H7 (cell line): ENCODE results near the gene SNAI1. TPM values are rescaled to one million over a fixed set of nuclear protein-coding genes. Genes with fewer than 3 reads are reported as not detected.
"Not testable (repeated sequence)": the region's sequence is repeated elsewhere in the genome, so short reads cannot be mapped to it uniquely, and the experiment has no call there.

ENCODE experiments used
- DNase-seq: peaks from one replicate; pipeline ENCODE4 v3.0.0; 2012
- H3K27me3 ChIP-seq: 2 replicates; pipeline ENCODE4 v1.6.0; 2011; ENCODE audit warnings: mild to moderate bottlenecking, low read length; ENCODE audit not compliant: control insufficient read depth, insufficient read depth
- H3K36me3 ChIP-seq: replicated peaks from 2 replicates; pipeline ENCODE4 v1.5.1; 2011; ENCODE audit warnings: low read length; ENCODE audit not compliant: control insufficient read depth, insufficient read depth
- H3K4me3 ChIP-seq: 2 replicates; pipeline ENCODE4 v1.5.1; 2011; ENCODE audit warnings: low read depth, mild to moderate bottlenecking, control low read depth, low read length, moderate library complexity; ENCODE audit not compliant: insufficient read depth
- total RNA-seq: library from RNA; depleted of rRNA; stranded (reverse); fragments of >200 nt; shearing (Covaris generic); gene quantifications from 2 replicates; pipeline ENCODE4 v1.2.3, GENCODE V29; 2014

Gene SNAI1
- total RNA-seq, 1 experiment from 2014 or later, result 9.4 TPM

DNA sequence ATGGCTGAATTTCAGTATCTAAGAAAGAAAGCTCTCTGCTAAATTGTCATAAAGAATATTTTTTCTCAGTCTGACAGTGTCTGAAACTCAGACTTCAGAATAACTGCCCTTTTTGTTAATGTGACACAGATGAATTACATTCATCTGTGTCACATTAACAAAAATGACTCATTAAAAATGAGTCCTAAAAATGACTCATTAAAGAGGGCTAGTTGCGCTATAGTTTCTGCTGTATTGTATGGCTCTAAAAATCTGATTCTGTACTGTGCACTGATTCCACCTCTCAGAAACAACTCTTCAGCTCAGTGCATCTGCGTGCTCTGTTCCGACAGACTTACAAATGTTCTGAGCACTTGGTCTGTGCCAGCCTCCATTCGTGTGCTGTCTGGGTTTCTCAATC lies 31.6 kb upstream of the SNAI1 start:
- H3K36me3 ChIP-seq, result peaks cover 50% of the 10 kb centered on the region
- no peak for DNase-seq
- no peak overlapping the region for H3K4me3 ChIP-seq

DNA sequence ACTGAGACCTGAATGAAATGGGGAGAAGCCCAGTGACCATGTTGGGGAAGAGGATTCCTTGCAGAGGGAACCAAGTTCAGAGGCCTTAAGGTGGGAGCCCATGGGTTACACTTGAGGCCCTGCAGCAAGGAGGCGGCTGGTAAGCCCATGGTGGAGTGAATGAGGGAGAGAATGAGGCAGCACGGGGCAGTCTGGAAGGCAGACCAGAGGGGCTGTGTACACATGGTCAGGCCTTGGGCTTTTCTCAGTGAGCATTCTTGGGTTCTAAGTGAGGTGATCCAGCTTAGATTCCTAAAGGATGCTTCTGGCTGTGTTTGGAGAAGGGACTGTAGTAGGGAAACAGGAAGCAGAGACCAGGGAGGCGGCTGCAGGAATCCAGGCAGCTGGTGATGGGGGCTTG lies 27.6 kb upstream of the SNAI1 start:
- DNase-seq, result no peak
- peaks cover 39% of the 10 kb centered on the region for H3K36me3 ChIP-seq
- no peak overlapping the region for H3K4me3 ChIP-seq

More for the DNA sequence above, 31.6 kb upstream of the SNAI1 start:
- no peaks in the 10 kb centered on the region for H3K27me3 ChIP-seq

DNA sequence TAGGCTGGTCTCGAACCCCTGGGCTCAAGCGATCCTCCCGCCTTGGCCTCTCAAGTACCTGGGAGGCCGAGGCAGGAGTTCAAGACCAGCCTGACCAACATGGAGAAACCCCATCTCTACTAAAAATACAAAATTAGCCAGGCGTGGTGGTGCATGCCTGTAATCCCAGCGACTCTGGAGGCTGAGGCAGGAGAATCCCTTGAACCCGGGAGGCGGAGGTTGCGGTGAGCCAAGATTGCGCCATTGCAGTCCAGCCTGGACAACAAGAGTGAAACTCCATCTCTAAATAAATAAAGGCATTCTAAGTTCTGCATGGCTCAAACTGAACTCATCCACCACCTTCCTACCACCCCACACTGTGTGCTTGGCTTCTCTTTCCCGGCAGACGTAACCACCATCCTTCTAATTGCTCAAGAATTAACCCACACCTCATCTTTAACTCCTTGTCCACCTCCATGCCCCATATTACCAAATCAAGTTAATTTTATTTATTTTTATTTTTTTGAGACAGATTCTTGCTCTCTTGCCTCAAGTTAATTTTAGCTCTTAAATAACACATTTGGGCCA lies 26.9 kb upstream of the SNAI1 start:
- DNase-seq, H3K27me3 ChIP-seq, H3K4me3 ChIP-seq: not testable (repeated sequence)
- peaks cover 34% of the 10 kb centered on the region for H3K36me3 ChIP-seq

More for the DNA sequence above, 27.6 kb upstream of the SNAI1 start:
- no peaks in the 10 kb centered on the region for H3K27me3 ChIP-seq

DNA sequence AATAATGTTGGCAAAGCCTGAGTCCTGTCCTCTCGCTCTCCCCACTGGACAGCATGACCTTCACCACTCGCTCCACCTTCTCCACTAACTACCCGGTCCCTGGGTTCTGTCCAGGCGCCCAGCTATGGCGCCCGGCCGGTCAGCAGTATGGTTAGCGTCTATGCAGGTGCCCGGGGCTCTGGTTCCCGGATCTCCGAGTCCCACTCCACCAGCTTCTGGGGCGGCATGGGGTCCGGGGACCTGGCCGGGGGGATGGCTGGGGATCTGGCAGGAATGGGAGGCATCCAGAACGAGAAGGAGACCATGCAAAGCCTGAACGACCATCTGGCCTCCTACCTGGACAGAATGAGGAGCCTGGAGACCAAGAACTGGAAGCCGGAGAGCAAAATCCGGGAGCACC lies 26.1 kb upstream of the SNAI1 start:
- no peak overlapping the region for H3K4me3 ChIP-seq
- H3K27me3 ChIP-seq, result no peaks in the 10 kb centered on the region
- H3K36me3 ChIP-seq, result peaks cover 32% of the 10 kb centered on the region
- DNase-seq, result no peak

DNA sequence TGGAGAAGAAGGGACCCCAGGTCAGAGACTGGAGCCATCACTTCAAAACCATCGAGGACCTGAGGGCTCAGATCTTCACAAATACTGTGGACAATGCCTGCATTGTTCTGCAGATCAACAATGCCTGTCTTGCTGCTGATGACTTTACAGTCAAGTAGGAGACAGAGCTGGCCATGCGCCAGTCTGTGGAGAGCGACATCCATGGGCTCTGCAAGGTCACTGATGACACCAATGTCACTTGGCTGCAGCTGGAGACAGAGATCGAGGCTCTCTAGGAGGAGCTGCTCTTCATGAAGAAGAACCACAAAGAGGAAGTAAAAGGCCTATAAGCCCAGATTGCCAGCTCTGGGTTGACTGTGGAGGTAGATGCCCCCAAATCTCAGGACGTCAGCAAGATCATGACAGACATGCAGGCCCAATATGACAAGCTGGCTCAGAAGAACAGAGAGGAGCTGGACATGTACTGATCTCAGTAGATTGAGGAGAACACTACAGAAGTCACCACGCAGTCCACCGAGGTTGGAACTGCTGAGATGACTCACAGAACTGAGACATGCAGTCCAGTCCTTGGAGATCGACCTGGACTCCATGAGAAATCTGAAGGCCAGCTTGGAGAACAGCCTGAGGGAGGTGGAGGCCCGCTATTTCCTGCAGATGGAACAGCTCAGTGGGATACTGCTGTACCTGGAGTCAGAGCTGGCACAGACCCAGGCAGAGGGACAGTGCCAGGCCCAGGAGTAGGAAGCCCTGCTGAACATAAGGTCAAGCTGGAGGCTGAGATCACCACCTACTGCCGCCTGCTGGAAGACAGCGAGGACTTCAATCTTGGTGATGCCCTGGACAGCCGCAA lies 25.5 kb upstream of the SNAI1 start:
- not testable (repeated sequence) for H3K27me3 ChIP-seq, H3K4me3 ChIP-seq, DNase-seq
- H3K36me3 ChIP-seq, result peaks cover 26% of the 10 kb centered on the region

DNA sequence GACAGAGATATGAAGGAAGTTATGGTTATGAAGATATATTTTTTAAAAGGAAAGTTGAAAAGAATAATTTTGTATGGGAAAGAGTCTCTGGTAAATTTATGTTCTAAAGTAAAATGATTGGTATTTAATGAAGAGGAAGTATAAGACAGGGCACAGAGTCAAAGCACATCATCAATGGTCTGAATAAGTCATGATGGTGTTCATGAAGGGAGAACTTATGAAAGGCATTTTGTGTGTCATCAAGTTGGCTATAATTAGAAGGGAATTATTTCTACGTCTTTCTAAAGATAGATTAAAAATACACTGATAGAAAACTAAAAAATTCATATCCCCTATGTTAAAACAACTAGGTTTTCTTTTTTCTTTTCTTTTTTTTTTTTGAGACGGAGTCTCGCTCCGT lies 21.4 kb upstream of the SNAI1 start:
- no peak for DNase-seq
- Histone ChIP-seq H3K4me3 (no peak overlapping the region), H3K36me3 (peaks cover 5% of the 10 kb centered on the region), H3K27me3 (no peaks in the 10 kb centered on the region)

DNA sequence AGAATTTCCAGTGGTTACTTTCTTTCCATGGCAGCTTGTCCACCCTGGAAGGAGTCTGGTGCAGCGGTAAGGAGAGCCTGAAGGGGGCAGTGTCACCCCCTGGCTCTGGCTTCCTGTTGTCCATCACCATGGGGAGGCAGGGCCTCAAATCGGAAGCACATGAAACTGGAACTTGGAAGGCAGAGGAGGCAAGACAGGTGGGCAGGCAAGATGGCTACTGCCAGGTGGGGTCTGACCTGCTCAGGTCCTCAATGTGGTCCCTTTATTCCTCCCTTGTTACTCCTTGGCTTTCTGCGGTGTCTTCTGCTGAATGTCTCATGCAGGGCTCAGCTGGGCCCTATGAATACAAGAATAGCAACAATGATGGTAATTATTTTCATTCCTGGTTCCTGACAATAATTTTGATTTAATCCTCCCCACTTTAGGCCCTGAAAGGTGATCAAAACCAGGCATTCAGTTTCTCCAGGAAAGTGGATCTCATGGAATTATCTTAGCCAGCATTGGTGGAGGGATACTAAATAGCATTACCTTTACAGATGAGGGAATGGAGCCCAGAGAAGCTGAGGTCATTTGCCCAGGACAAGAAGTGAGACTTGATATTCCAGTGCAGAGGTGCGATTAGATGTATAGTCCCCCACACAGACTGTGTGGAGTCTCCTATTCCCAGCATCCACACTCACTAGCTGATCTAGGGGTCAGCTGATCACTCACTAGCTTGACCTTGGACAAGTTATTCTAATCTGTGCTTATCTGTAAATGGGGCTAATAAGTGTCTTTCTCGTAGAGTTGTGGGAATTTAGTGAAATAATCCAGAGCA lies 17.6 kb upstream of the SNAI1 start:
- H3K27me3 ChIP-seq, result no peaks in the 10 kb centered on the region
- peak; percentile 89 for DNase-seq
- no peak overlapping the region for H3K4me3 ChIP-seq
- no peaks in the 10 kb centered on the region for H3K36me3 ChIP-seq

DNA sequence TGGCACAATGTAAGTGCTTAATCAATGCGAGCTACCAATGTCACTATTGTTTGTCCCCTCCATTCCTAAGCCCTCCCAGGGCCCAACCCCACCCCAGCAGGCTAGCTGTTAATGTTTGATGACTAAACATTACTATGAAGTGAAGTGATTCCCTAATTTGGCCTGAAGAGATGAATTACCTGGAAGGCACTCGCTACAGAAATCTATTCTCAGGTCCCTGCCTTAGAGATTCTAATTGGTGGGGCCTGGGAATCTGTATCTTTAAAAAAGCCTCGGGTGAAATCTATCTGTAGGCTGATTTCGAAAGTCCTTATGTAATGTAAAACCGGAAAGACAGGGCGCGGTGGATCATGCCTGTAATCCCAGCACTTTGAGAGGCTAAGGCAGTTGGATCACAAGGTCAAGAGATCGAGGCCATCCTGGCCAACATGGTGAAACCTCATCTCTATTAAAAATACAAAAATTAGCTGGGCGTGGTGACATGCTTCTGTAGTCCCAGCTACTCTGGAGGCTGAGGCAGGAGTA lies 16.9 kb upstream of the SNAI1 start:
- H3K27me3 ChIP-seq, result no peaks in the 10 kb centered on the region
- H3K36me3 ChIP-seq, result no peaks in the 10 kb centered on the region
- no peak overlapping the region for H3K4me3 ChIP-seq
- no peak for DNase-seq

DNA sequence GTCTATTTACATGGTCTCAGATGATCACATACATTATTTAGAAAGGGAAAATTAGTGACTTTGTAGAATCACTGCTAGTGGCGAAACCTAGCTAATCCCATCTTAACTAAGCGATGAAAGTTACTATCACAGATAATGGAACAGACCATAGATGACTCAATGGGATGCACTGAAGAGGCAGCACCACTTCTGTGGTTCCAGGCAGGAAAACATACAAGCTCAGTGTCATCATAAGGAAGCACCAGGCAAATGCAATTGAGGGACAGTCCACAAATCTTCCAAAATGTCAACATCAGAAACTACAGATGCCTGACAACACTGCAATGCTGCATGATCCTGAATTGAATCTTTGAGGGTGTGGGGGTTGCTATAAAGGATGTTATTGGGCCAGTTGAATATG lies 15.9 kb upstream of the SNAI1 start:
- DNase-seq, result no peak

DNA sequence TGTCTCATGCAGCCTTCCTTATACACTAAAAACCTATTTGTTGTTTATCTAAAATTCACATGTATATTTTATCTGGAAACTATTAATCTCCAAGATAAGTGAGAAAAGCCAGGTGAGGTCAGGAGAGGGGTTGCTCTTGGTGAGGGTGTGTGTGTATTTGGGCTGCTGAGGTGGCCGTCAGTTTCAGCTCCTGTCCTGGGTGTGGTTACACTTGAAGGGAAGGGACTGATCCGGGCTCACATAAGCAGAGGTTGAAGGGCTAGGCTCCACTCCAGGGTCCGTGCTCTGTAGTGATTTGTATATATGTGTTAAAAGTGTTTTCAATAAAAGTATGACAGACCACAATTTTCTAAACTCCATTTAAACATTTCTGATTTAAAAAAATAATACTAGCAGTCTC lies 13.5 kb upstream of the SNAI1 start:
- Histone ChIP-seq H3K27me3 (no peaks in the 10 kb centered on the region), H3K36me3 (no peaks in the 10 kb centered on the region), H3K4me3 (no peak overlapping the region)
- no peak for DNase-seq

More for the DNA sequence above, 15.9 kb upstream of the SNAI1 start:
- Histone ChIP-seq H3K36me3 (no peaks in the 10 kb centered on the region), H3K4me3 (no peak overlapping the region), H3K27me3 (no peaks in the 10 kb centered on the region)

DNA sequence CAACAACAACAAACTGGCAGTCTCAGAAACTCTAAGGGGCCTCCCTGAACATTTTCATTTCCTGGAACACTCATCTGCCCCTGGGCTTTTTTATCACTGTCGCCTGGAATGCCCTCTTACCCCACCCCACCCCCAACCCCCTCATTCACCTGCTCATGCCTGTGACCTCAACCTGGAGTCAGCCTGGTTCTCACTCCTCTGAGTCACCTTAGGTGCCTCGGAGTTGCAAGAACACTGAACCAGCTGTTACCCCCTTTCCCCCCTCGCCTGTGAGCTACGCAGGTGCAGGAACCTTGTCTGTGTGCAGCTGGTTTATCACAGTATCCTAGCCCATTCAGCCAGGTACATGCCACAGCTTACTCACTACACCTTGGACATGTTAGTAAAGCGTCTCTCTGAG lies 12.8 kb upstream of the SNAI1 start:
- DNase-seq, result no peak
- H3K27me3 ChIP-seq, result no peaks in the 10 kb centered on the region
- no peaks in the 10 kb centered on the region for H3K36me3 ChIP-seq
- no peak overlapping the region for H3K4me3 ChIP-seq

DNA sequence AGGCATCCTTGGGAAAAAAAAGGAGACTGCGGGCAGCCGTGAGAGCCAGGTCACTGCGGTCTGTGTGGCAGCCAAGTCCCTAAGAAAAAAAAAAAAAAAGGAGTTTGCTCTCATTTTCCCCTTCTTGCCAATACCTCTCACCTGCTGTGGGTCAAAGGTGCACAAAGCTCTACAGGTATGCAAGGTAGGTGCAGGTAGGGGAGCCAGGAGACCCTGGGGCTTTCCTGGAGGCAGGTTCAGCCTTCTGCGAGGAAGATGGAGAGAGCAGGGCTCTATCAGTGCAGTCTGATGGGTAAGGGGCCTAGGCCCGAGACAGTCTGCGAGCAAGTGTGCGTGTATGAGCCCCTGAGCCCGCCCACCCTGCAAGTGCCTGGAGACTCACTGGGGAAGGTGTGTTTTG lies 12.3 kb upstream of the SNAI1 start:
- no peaks in the 10 kb centered on the region for H3K27me3 ChIP-seq
- no peak overlapping the region for H3K4me3 ChIP-seq
- no peak for DNase-seq
- no peaks in the 10 kb centered on the region for H3K36me3 ChIP-seq

DNA sequence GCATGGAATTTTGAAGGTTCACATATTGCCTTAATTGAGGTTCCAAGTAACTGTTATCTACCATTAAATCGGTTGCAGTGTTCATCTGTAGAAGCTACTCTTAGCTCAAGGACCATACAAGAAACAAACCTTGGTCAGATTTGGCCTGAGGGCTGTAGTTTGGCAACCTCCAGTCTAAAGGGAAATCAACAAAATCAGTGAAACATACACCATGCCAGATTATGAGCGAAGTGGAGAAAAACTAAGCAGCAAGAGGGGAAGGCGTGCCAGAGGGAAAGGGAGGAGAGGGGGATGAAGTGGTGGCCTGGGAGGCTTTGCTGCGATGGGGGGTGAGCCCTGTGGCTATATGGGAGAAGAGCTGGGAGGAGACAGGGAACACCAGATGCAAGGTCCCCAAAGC lies 8.8 kb upstream of the SNAI1 start:
- DNase-seq, result no peak
- H3K4me3 ChIP-seq, result no peak overlapping the region
- H3K36me3 ChIP-seq, result no peaks in the 10 kb centered on the region
- H3K27me3 ChIP-seq, result no peaks in the 10 kb centered on the region

DNA sequence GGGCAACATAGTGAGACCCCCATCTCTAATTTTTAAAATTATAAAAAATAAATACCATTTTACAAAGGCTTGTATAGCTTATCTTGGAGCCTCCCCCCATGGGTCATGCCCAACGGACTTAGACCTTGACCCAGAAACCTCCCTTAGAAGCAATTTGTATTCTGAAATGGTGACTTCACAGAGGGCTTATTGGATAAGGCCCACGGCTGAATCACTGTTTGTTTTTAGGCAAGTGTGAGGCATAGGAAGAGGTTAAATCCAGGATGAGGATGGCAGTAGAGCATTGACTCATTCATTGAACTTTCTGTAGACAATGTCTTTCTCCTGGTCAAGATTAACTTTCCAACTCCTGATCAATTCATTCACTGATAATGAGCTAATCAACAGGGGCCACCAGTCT lies 6.2 kb upstream of the SNAI1 start:
- H3K4me3 ChIP-seq, result no peak overlapping the region
- H3K27me3 ChIP-seq, result peaks cover 10% of the 10 kb centered on the region
- H3K36me3 ChIP-seq, result no peaks in the 10 kb centered on the region
- DNase-seq, result no peak
